ENCODE results near the gene WWOX.

GRCh38 chr16:78154729-78155461 is 55.4 kb downstream of the WWOX start:
- no peak for TF ChIP-seq CTCF (IDR thresholded peaks at IDR 0.05)
- TF ChIP-seq POLR2A (IDR thresholded peaks at IDR 0.05) = no peak

All from thyroid gland (tissue), 4 donors.